GM19324 (cell line): ENCODE data around the gene INSL3.

Experiments used
- ATAC-seq: cut with Tn5 transposase; IDR thresholded peaks from one replicate; pipeline ENCODE4 v1.9.1; 2021; ENCODE audit warnings: mild to moderate bottlenecking, moderate library complexity; ENCODE audit not compliant: unreplicated experiment, low FRiP score

The INSL3 gene

GRCh38 chr19:17821190-17821589 lies at the start of gene INSL3:
Gene INSL3, minus strand, starts transcription at chr19:17821519. Its CDS starts 13 bp downstream, at chr19:17821506.
- no peak for ATAC-seq

GRCh38 chr19:17869114-17869608 lies 47.8 kb upstream of the INSL3 start:
- ATAC-seq = no peak

DNA sequence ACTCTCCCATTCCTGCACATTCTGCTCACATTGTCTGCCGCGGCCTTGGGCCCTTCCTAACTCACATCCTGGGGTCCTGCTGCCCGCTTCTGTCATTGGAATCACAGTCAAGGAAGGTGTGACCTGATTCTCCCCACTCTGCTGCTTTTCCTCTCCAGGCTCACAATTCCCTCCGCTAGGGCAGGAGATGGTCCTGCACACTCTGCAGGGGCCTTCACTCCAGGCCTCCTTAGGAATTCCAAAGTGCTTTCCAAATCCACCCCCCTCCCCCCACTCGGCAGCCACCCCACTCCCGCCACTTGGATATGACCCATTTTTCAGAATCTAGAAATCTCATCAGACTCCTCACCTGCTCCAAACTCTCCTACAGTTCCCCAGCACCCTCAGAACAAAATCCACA lies 47.4 kb upstream of the INSL3 start:
- ATAC-seq = no peak

GRCh38 chr19:17866964-17867486 lies 45.7 kb upstream of the INSL3 start:
- no peak for ATAC-seq

DNA sequence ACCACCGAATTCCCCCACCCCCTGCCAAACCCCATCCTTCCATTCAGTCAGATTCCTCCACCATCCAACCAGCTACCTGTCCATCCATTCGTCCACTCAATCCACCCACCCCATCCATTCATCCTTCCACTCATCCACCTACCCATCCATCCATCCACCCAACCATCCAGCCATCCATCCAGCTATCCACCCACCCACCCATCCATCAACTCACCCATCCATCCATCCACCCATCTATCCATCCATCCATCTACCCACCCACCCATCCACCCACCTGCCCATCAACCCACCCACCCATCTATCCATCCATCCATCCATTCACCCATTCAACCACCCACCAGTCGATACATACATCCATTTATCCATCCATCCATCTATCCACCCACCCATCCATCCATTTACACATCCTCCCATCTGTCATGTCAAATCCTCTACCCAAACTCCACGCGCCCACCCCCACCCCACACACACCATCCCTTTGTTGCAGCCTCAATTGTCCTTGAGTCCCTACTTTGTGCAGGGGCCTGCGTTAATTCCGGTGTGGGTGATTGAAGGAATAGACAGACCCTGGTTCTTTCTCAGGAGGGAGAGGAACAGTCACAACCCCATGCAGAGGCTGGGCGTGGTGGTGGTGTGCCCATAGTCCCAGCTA lies 45.1 kb upstream of the INSL3 start:
- ATAC-seq = no peak

DNA sequence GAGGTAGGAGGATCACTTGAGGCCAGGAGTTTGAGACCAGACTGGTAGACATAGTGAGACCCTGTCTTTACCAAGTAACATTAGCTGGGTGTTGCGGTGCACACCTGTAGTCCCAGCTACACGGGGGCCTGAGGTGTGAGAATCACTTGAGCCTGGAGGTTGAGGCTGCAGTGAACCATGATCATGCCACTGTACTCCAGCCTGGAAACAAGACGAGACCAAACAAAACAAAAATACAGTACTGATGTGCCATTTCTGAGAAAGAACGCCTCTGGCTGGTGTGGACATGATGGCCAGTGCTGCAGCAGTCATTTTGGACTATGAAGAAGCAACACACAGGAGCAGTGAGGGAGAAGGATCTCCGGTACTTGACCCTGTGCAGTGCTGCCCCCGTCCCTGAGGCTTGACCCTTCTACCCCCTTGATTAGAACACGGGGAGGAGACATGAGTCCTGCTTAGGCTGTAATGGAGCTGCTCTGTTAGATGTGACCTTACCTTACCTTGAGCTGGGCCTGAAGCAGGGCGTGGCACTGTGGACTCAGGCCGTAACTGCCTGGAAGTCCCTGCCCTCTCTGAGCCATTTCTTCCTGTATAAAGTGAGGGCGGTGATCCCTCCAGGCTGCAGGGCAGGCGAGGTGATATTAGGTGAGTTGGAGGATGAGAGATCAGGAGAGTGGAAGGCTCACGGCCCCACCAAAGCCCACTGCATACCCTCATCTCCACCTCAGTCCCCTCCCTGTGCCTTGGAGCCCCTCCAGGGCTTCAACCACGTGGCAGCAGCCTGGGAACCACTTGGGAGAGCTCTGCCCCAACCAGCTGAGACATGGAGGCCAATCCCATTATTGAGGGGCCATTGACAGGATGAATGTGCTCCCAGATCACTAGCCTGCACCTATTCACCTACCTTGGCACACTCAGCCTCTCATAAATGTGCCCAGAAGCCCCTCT lies 44.3 kb upstream of the INSL3 start:
- no peak for ATAC-seq

GRCh38 chr19:17863520-17864182 lies 42.3 kb upstream of the INSL3 start:
- ATAC-seq = no peak

DNA sequence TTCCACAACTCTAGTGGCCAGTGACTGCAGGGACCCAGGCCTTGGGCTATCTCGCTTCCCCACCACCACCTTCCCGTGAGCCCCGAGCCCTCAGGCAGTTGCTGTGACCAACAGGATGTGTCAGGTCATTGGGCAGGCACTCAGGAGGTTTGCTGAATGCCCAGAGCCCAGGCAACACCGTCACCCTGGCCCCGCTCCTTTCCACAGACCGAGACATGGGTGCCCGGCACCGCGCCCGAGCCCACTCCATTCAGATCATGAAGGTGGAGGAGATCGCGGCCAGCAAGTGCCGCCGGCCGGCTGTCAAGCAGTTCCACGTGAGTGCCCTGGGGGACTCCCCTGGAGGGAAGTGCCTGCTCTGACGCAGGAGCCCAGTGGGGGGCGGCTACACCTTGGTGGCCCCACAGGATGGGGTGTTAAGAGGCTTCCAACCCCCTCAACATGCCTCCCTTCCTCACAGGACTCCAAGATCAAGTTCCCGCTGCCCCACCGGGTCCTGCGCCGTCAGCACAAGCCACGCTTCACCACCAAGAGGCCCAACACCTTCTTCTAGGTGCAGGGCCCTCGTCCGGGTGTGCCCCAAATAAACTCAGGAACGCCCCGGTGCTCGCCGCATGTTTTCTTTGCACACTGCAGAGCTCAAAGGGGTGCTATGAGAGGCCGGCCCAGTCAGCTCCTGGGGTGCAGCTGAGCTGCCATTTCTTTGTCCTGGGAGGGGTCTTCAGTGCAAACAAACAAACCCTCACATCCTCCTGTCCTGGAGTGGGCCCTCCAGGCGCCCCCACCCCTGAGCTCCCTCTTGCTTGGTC lies 41.6 kb upstream of the INSL3 start:
- no peak for ATAC-seq

GRCh38 chr19:17861542-17862402 lies 40.5 kb upstream of the INSL3 start:
- ATAC-seq = no peak

GRCh38 chr19:17860993-17861360 lies 39.7 kb upstream of the INSL3 start:
- ATAC-seq = no peak

GRCh38 chr19:17860331-17860992 lies 39.1 kb upstream of the INSL3 start:
- ATAC-seq = no peak

DNA sequence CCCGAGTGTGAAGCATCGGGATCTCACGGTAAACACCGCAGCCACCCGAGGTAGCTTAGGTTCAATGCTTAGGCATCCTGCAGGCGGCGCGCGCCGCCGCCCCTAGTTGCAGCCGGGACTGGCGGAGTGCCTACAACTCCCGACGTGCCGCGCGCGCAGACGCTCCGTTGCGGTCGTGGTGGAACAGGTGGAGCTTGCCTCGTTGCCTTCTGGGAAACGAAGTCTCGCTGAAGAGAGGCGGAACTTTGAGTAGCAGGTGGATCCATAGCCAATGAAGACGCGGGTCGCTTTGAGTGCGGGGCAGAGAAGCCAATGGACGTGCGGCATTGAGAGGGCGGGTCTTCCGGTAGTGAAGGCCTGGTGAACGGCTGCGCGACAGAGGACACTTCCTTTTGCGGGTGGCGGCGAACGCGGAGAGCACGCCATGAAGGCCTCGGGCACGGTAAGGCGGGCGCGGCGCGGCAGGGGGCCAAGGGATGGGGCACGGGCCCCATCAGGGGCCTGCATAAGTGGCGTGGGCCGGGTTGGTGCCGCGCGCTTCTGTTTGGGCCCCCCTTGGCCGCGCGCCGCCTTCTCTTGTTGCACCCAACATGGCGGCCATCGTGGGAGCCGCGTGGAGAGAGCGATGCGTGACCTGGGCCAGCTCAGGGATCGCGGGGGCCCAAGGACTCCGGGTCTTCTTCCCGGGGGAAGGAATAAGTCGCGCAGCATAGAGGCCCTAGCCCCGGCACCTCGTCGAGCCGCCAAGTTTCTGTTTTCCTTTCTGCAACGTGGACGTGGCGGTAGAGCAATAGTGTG lies 38.4 kb upstream of the INSL3 start, which contains the start of gene RPL18A:
Gene RPL18A (plus strand): TSS at position 378 of the 798 bp plus-strand sequence. CDS start 47 bp downstream, at position 425.
- ATAC-seq = peak; percentile 94

- ATAC-seq = no peak
These were observed 34.2 kb upstream of the INSL3 start for GRCh38 chr19:17855280-17856152.

- ATAC-seq = no peak
These were observed 32.7 kb upstream of the INSL3 start for GRCh38 chr19:17854061-17854460.

GRCh38 chr19:17848595-17849292 lies 27.4 kb upstream of the INSL3 start:
- no peak for ATAC-seq
